Renal pelvis (tissue), 4 donors: ENCODE measurements around the gene LPCAT3. TPM values are rescaled to one million over a fixed set of nuclear protein-coding genes. Genes with fewer than 3 reads are reported as not detected.

Experiments
- DNase-seq: peaks from one replicate; pipeline ENCODE4 v3.0.0-alpha.2; 2013
- polyA plus RNA-seq, 3 donors: library from polyadenylated mRNA; unstranded; fragments of 120-200 nt; gene quantifications; one replicate each; pipeline ENCODE4 v1.2.1, GENCODE V29; 2013; ENCODE audit not compliant: insufficient read length in 3 of 3

The LPCAT3 gene
- polyA plus RNA-seq, 3 donors = 56.5 to 69.0 (median 66.6) TPM

- no peak for DNase-seq
Observed at GRCh38 chr12:7004840-7005239, 13.4 kb downstream of the LPCAT3 start.

- no peak for DNase-seq
Observed at GRCh38 chr12:7004287-7004803, 13.9 kb downstream of the LPCAT3 start.

GRCh38 chr12:7001921-7002591, 16.2 kb downstream of the LPCAT3 start:
- DNase-seq = no peak

- no peak for DNase-seq
Observed at GRCh38 chr12:6998715-6999451, 19.4 kb downstream of the LPCAT3 start.

DNA sequence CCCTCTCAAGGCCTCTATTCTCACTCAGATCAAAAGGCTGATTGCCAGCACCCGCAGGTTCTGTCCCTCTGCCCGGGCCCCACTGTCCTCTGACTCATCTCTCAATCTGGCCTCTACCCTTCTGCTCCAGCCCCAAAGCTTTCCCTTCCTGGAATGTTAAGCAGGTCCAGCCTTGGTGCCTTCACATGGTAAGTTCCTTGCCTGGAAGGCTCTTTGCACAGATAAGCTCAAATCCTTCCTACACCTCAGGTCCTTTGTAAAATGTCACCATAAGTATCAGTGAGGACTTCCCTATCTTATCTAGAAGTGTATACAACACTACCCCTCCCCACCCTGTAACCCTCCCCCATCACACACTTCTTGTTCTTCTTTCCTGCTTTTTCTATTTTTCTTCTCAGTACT, 22.2 kb downstream of the LPCAT3 start:
- DNase-seq = no peak

- DNase-seq = no peak
Observed at GRCh38 chr12:6987956-6988553, 30.2 kb downstream of the LPCAT3 start.

GRCh38 chr12:6982532-6982931, 35.7 kb downstream of the LPCAT3 start:
- DNase-seq = no peak

DNA sequence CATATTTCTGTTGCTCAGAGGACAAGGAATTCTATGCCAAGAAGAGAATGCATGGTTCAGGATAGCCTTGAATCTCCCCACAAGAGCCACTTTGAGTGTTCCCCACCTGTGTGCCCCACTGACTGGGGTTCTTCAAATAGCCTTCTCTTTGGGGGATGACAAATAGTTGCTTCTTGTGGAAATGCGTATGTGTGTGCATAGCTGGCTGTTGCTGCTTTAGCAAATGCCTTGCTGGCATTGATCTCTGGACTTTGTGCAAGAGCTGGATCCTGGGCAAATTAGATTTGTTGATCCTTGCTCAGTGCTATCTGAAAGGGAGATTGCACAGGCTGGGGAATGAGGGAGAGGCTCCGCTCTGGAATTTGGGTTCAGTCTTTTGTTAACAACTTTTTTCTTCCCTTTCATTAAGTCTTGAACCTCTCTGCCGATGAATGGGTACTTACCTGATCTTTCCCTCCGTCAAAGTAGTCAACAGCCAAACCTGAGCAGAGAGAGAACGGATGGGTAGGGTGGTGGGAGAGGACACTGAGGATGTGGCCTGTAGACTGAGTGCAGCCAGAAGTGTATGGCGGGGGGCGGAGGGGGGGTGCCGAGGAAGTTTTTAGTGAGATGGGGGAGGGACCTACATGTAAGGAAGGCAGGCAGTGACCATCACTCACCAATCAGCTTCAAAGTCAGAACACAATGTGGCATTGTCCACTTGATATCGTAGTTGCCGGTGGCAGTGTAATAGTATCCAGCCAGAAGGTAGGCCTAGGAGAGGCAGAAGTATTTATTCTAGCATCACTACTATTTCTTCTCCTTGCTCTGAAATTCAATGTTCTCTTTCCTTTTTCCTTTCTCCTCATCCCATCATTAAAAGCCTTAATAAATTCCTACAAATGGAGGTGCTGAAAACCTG, 36.9 kb downstream of the LPCAT3 start:
- DNase-seq = no peak

DNA sequence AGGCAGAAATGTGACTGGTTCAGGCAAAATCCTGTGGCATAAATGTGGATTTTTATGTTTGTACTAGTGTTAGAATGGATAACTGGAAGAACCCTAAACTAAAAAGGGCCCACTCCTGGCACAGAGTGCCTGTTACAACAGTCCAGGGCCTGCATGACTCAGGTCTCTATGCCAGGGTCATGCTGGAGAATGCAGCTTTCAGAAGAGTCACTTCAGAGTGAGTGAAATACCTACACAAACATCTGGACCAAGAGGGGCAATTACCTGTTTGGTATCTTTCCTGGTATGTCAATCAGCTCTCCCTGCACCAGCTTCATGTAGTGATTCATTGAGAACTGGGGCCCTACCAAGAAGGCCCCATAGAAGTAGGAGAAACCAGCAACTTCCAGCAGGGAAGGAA, 37.5 kb downstream of the LPCAT3 start:
- DNase-seq = no peak

GRCh38 chr12:6980075-6980474, 38.2 kb downstream of the LPCAT3 start:
- no peak for DNase-seq

DNA sequence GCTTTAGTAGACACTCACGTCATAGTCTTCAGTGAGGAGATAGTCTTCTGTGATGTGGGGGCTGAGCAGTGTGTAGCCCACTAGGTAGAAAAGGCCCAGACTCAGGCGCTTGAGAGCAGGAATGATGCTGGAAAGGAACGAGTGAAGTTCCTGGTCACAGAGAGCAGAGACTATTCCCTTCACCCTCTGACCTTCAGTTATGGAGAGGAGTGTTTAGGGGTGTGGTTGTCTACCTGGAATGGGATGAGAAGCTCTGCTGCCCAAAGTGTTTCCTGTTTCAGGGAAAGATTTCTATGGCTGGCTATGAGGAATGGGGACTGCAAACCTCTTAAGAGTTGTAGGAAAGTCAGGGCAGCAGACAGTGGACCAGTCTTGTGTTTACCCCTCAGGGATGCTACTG, 38.8 kb downstream of the LPCAT3 start:
- no peak for DNase-seq

DNA sequence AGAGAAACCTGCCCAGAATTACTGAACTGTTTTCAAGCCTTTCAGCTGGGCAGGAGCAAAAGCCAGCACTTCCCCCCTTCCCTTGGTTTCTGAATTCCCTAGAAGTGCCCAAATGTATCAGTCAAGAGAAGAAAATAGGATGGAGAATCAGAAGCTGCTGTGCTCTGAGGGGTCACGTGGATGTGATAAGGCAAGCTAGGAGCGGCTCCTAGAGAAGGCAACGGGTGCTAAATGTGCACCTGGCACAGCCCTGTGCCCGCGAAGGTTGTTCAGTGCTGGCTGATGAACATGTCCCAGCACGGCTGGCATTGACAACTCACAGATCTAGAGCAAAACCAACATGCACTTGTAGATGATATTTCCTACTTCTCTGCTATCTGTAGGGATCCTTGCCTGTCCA, 39.3 kb downstream of the LPCAT3 start:
- no peak for DNase-seq

- no peak for DNase-seq
Observed at GRCh38 chr12:6978611-6979011, 39.7 kb downstream of the LPCAT3 start.

- no peak for DNase-seq
Observed at GRCh38 chr12:6978188-6978587, 40.1 kb downstream of the LPCAT3 start.

GRCh38 chr12:6977653-6978052, 40.6 kb downstream of the LPCAT3 start:
- no peak for DNase-seq

- no peak for DNase-seq
Observed at GRCh38 chr12:6975297-6976032, 42.8 kb downstream of the LPCAT3 start.

- DNase-seq = no peak
Observed at GRCh38 chr12:6974180-6974579, 44.1 kb downstream of the LPCAT3 start.

GRCh38 chr12:6970096-6970527, 48.2 kb downstream of the LPCAT3 start:
- no peak for DNase-seq

DNA sequence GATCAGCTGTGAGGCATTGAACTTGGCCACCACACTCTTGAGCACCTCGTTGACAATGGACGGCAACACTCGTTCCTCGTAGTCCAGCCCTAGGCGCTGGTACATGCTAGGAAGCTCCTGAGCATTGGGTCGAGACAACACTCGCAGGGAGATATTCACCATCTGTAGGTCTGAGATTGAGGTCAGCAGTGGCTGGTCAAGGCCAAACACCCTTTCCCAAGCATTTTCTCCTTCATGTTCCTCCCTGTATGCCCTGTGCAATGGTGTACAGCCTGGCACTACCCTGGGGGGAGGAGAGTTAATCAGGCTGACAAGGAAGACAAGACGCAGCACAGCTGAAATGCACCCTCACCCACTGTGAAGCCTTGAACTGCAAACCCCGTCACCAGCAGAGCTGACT, 49.9 kb downstream of the LPCAT3 start:
- no peak for DNase-seq

DNA sequence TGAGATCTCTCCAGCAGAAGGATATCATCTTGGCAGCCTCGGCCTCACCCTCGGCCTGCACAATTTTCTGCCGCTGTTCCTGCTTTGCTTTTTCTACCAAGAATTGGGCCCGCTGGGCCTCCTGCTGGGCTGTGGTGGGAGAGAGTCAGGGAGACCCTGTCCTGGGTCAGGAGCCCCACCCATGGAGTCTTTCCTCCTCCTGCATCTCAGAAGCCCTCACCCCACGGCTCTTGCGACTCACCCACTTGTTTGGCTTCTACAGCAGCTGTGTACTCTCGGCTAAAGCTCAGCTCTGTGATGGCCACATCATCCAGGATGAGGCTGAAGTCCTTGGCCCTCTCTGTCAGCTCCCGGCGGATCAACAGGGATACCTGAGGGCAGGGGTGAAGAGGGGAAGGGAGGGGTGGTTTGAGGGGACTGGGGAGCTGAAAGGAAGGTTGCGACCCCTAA, 50.6 kb downstream of the LPCAT3 start:
- no peak for DNase-seq

- DNase-seq = no peak
Observed at GRCh38 chr12:6966351-6966750, 51.9 kb downstream of the LPCAT3 start.
